SH-SY5Y (cell line): ENCODE measurements around the gene MYO7B.

ENCODE experiments used
- GATA2 ChIP-seq: IDR thresholded peaks from 2 replicates; pipeline ENCODE4 v1.6.1; 2011; ENCODE audit warnings: mild to moderate bottlenecking, low read depth, low read length
- GATA3 ChIP-seq: IDR thresholded peaks from 2 replicates; pipeline ENCODE4 v1.6.1; 2011; ENCODE audit warnings: low read depth, mild to moderate bottlenecking, low read length, moderate library complexity

- TF ChIP-seq GATA2 (no peak), GATA3 (no peak)
Measured at GRCh38 chr2:127638361-127639110, 103.1 kb downstream of the MYO7B start.
